ENCODE measurements around the gene TWIST2. TPM values are rescaled to one million over a fixed set of nuclear protein-coding genes. Genes with fewer than 3 reads are reported as not detected.
A peak's percentile ranks its signal among the peaks of the same experiment; 100 is the strongest.

Gene TWIST2
- total RNA-seq, 1 experiment from 2014 or later = 5.0 TPM

GRCh38 chr2:238894226-238894949 lies 46.5 kb downstream of the TWIST2 start:
- Histone ChIP-seq H3K27ac (no peak overlapping the region), H3F3A (ENCODE audit: insufficient read depth, low read depth) (peaks cover 8% of the 10 kb centered on the region; the same call in 1 of the 2 replicates), H3K27me3 (ENCODE audit: insufficient read depth, low read depth) (0 out of 2 replicates have a peak, but pooled peaks cover 9% of the 10 kb centered on the region), H3K4me3 (no peak overlapping the region), H3K9me2 (ENCODE audit: insufficient read depth) (no peaks in the 10 kb centered on the region), H3K4me1 (replicated peaks; ENCODE audit: insufficient read depth) (peaks cover 25% of the 10 kb centered on the region), H4K20me1 (ENCODE audit: insufficient read depth) (no peaks in the 10 kb centered on the region), H3K4me2 (no peak overlapping the region; the same call in 1 of the 2 replicates), H2AFZ (no peak overlapping the region), H3K9me3 (ENCODE audit: insufficient read depth, low read depth) (no peaks in the 10 kb centered on the region), H3K36me3 (ENCODE audit: low read depth) (no peaks in the 10 kb centered on the region), H3K79me2 (ENCODE audit: low read depth) (no peaks in the 10 kb centered on the region)
- DNase-seq = no peak
- no peak for TF ChIP-seq CTCF (conservative IDR thresholded peaks at IDR 0.05)
- TF ChIP-seq EZH2 (IDR thresholded peaks at IDR 0.05; ENCODE audit: low read depth) = no peak
- CTCF ChIA-PET = no interaction called here
- no TSS peak for BruUV-seq (replicated peaks)
- POLR2A ChIA-PET (ENCODE audit: unreplicated experiment) = no interaction called here
- intact Hi-C loops (cut with micrococcal nuclease; ENCODE audit: unreplicated experiment) = no loop called here

- Histone ChIP-seq H3K27me3 (ENCODE audit: insufficient read depth, low read depth) (0 out of 2 replicates have a peak, but pooled peaks cover 9% of the 10 kb centered on the region), H3K4me3 (no peak overlapping the region), H2AFZ (no peak overlapping the region), H3K9me2 (ENCODE audit: insufficient read depth) (no peaks in the 10 kb centered on the region), H3K4me2 (peak overlapping the region; percentile 74), H3K36me3 (ENCODE audit: low read depth) (no peaks in the 10 kb centered on the region), H3F3A (ENCODE audit: insufficient read depth, low read depth) (peaks cover 8% of the 10 kb centered on the region; the same call in 1 of the 2 replicates), H3K9me3 (ENCODE audit: insufficient read depth, low read depth) (no peaks in the 10 kb centered on the region), H3K27ac (peak overlapping the region; percentile 65; the same call in 1 of the 2 replicates), H3K79me2 (ENCODE audit: low read depth) (no peaks in the 10 kb centered on the region), H4K20me1 (ENCODE audit: insufficient read depth) (no peaks in the 10 kb centered on the region), H3K4me1 (replicated peaks; ENCODE audit: insufficient read depth) (peaks cover 25% of the 10 kb centered on the region)
- no TSS peak for BruUV-seq (replicated peaks)
- DNase-seq = no peak
- POLR2A ChIA-PET (ENCODE audit: unreplicated experiment) = no interaction called here
- CTCF ChIA-PET = no interaction called here
- intact Hi-C loops (cut with micrococcal nuclease; ENCODE audit: unreplicated experiment) = loop anchor here (1.0 kb wide), 1 partner anchor 31 kb away; no protein-coding TSS in a partner anchor
- TF ChIP-seq EZH2 (IDR thresholded peaks at IDR 0.05; ENCODE audit: low read depth) (no peak), CTCF (conservative IDR thresholded peaks at IDR 0.05) (no peak)
Measured at GRCh38 chr2:238894950-238895298, 47.0 kb downstream of the TWIST2 start.

GRCh38 chr2:238895361-238895882 lies 47.5 kb downstream of the TWIST2 start:
- Histone ChIP-seq H3F3A (ENCODE audit: insufficient read depth, low read depth) (peaks cover 8% of the 10 kb centered on the region; the same call in 1 of the 2 replicates), H3K27me3 (ENCODE audit: insufficient read depth, low read depth) (peaks cover 10% of the 10 kb centered on the region; the same call in 1 of the 2 replicates), H3K36me3 (ENCODE audit: low read depth) (no peaks in the 10 kb centered on the region), H3K4me3 (peak overlapping the region; percentile 41; the same call in 1 of the 2 replicates), H3K9me3 (ENCODE audit: insufficient read depth, low read depth) (no peaks in the 10 kb centered on the region), H4K20me1 (ENCODE audit: insufficient read depth) (no peaks in the 10 kb centered on the region), H3K4me1 (replicated peaks; ENCODE audit: insufficient read depth) (peaks cover 25% of the 10 kb centered on the region), H3K27ac (peak overlapping the region; percentile 65), H3K9me2 (ENCODE audit: insufficient read depth) (no peaks in the 10 kb centered on the region), H3K79me2 (ENCODE audit: low read depth) (no peaks in the 10 kb centered on the region), H3K4me2 (peak overlapping the region; percentile 74), H2AFZ (peak overlapping the region; percentile 77)
- DNase-seq = peak; percentile 66 to 82
- POLR2A ChIA-PET (ENCODE audit: unreplicated experiment) = no interaction called here
- CTCF ChIA-PET = no interaction called here
- BruUV-seq (replicated peaks) = no TSS peak
- TF ChIP-seq CTCF (conservative IDR thresholded peaks at IDR 0.05) = no peak
- no peak for TF ChIP-seq EZH2 (IDR thresholded peaks at IDR 0.05; ENCODE audit: low read depth)
- intact Hi-C loops (cut with micrococcal nuclease; ENCODE audit: unreplicated experiment) = loop anchor here (1.0 kb wide), 1 partner anchor 31 kb away; no protein-coding TSS in a partner anchor
